Cortex of kidney (tissue), 1 donor: ENCODE measurements around the gene TNIP1.

ENCODE experiments used
- DNase-seq: peaks from one replicate; lab custom pipeline; 2025; lab: John Stamatoyannopoulos, UW

The TNIP1 gene

GRCh38 chr5:151022511-151023018, 58.3 kb downstream of the TNIP1 start:
- DNase-seq: no peak

GRCh38 chr5:151021746-151022145, 59.1 kb downstream of the TNIP1 start:
- DNase-seq: no peak

GRCh38 chr5:151020304-151021110, 60.3 kb downstream of the TNIP1 start, which contains the start of gene GPX3:
Gene GPX3, plus strand, starts transcription at chr5:151020591. Its CDS starts 64 bp downstream, at chr5:151020655.
- no peak for DNase-seq

GRCh38 chr5:151019331-151019730, 61.5 kb downstream of the TNIP1 start:
- DNase-seq: no peak

GRCh38 chr5:151018846-151019245, 62.0 kb downstream of the TNIP1 start:
- no peak for DNase-seq

- no peak for DNase-seq
Observed at GRCh38 chr5:151017897-151018296, 62.9 kb downstream of the TNIP1 start.

GRCh38 chr5:151016700-151017099, 64.1 kb downstream of the TNIP1 start:
- DNase-seq: no peak

GRCh38 chr5:151015974-151016587, 64.8 kb downstream of the TNIP1 start:
- DNase-seq: no peak

- no peak for DNase-seq
Observed at GRCh38 chr5:151014680-151015343, 66.0 kb downstream of the TNIP1 start.

- DNase-seq: no peak
Observed at GRCh38 chr5:151012862-151013261, 68.0 kb downstream of the TNIP1 start.

GRCh38 chr5:151008906-151009305, 71.9 kb downstream of the TNIP1 start:
- DNase-seq: no peak

- no peak for DNase-seq
Observed at GRCh38 chr5:151008210-151008491, 72.7 kb downstream of the TNIP1 start.

- no peak for DNase-seq
Observed at GRCh38 chr5:151007430-151008209, 73.2 kb downstream of the TNIP1 start.

GRCh38 chr5:151006704-151007334, 74.0 kb downstream of the TNIP1 start:
- no peak for DNase-seq

- DNase-seq: no peak
Observed at GRCh38 chr5:151005950-151006576, 74.8 kb downstream of the TNIP1 start.

- no peak for DNase-seq
Observed at GRCh38 chr5:151005187-151005949, 75.5 kb downstream of the TNIP1 start.

GRCh38 chr5:151004499-151004898, 76.3 kb downstream of the TNIP1 start:
- no peak for DNase-seq

GRCh38 chr5:151003503-151003860, 77.4 kb downstream of the TNIP1 start:
- DNase-seq: no peak

- no peak for DNase-seq
Observed at GRCh38 chr5:151002681-151003502, 77.9 kb downstream of the TNIP1 start.

- no peak for DNase-seq
Observed at GRCh38 chr5:151002250-151002649, 78.6 kb downstream of the TNIP1 start.
